Thoracic aorta (tissue), 2 donors: ENCODE measurements around the gene ABHD17C. TPM values are rescaled to one million over a fixed set of nuclear protein-coding genes. Genes with fewer than 3 reads are reported as not detected.

Experiments used
- ATAC-seq: fragments of 150-250 bp; one replicate; pipeline ENCODE4 v1.8.0; 2017; ENCODE audit warnings: low read depth; ENCODE audit not compliant: insufficient number of reproducible peaks, low FRiP score
- DNase-seq: peaks from one replicate; pipeline ENCODE4 v3.0.0-alpha.2; 2020; ENCODE audit warnings: low spot score
- H3K27ac ChIP-seq, 2 donors: fragments of 200-600 bp; sonication (generic); 1 replicate in 1 of 2; 2 replicates in 1 of 2; pipeline ENCODE4 v1.5.1; 2016; ENCODE audit warnings: mild to moderate bottlenecking in 2 of 2, moderate library complexity in 2 of 2
- H3K27me3 ChIP-seq: fragments of 200-600 bp; sonication (generic); replicated peaks from 2 replicates; pipeline ENCODE4 v1.6.0; 2016; ENCODE audit warnings: mild to moderate bottlenecking; ENCODE audit not compliant: insufficient read depth
- H3K36me3 ChIP-seq: fragments of 200-600 bp; sonication (generic); one replicate; pipeline ENCODE4 v1.5.1; 2016
- H3K4me1 ChIP-seq, 2 donors: fragments of 200-600 bp; sonication (generic); 1 replicate in 1 of 2; 2 replicates in 1 of 2; pipeline versions ENCODE4 v1.5.1 to v1.6.0; 2016; ENCODE audit warnings: low read depth in 2 of 2, mild to moderate bottlenecking in 1 of 2; ENCODE audit not compliant: control insufficient read depth in 1 of 2
- H3K4me3 ChIP-seq: fragments of 200-600 bp; sonication (generic); 2 replicates; pipeline ENCODE4 v1.5.1; 2016; ENCODE audit warnings: mild to moderate bottlenecking
- H3K9me3 ChIP-seq: fragments of 200-600 bp; sonication (generic); 2 replicates; pipeline ENCODE4 v1.5.1; 2016
- total RNA-seq, 2 donors: library from RNA; depleted of rRNA; stranded (reverse); fragments of >200 nt; gene quantifications; one replicate each; pipeline versions ENCODE4 v1.1.0 to v1.2.3, GENCODE V29; 2016
- TF ChIP-seq, protein P1 (sequence below): fragments of 200-600 bp; sonication (generic); IDR thresholded peaks from one replicate; pipeline ENCODE4 v1.5.1; 2019; ENCODE audit warnings: antibody characterized with exemption

Gene ABHD17C
- total RNA-seq, 2 donors from 2014 or later: 1.6 to 3.0 TPM

DNA sequence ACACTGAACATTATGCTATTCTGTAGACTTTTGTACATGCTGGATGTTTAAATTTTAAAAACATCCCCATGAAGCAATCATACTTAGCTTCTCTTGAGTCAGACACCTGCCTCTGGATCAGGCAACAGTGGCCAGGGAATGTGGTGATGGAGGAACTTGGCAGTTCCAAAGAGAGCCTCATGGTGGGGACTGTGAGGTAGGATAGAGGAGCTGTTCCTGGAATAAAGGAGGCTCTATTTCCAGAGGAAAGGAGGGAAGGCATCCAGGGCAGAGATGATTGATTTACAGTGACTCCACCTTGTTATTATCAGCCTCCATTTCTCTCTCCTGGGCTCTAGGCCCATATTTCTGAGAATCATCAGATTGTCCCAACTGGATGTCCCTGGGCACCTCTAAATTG lies 35.0 kb upstream of the ABHD17C start:
- DNase-seq: no peak
- Histone ChIP-seq H3K9me3 (no peaks in the 10 kb centered on the region), H3K36me3 (no peaks in the 10 kb centered on the region), H3K4me1 (no peaks in the 10 kb centered on the region), H3K4me3 (no peak overlapping the region), H3K27ac (no peak overlapping the region), H3K27me3 (no peaks in the 10 kb centered on the region)
- TF ChIP-seq, protein P1, sequence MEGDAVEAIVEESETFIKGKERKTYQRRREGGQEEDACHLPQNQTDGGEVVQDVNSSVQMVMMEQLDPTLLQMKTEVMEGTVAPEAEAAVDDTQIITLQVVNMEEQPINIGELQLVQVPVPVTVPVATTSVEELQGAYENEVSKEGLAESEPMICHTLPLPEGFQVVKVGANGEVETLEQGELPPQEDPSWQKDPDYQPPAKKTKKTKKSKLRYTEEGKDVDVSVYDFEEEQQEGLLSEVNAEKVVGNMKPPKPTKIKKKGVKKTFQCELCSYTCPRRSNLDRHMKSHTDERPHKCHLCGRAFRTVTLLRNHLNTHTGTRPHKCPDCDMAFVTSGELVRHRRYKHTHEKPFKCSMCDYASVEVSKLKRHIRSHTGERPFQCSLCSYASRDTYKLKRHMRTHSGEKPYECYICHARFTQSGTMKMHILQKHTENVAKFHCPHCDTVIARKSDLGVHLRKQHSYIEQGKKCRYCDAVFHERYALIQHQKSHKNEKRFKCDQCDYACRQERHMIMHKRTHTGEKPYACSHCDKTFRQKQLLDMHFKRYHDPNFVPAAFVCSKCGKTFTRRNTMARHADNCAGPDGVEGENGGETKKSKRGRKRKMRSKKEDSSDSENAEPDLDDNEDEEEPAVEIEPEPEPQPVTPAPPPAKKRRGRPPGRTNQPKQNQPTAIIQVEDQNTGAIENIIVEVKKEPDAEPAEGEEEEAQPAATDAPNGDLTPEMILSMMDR: peak; percentile 19
- ATAC-seq: no peak

DNA sequence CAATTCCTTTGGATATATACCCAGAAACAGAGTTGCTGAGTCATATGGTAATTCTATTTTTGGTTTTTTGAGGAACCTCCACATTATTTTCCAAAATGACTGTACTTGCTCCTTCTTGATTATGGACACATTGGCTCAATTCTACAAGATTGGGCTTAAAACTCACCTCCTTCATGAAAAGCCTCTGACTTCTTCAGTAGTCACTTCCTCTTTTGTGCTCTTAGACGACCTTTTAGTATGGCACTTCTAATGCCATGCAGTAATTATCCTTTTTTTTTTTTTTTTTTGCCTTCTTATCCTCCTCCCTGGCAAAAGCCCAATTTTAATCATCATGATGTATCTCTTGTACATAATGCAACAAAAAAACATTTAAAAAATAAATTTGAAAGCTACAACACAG lies 33.0 kb upstream of the ABHD17C start:
- H3K4me1 ChIP-seq: no peaks in the 10 kb centered on the region
- no peak overlapping the region for H3K27ac ChIP-seq
- H3K27me3 ChIP-seq: no peaks in the 10 kb centered on the region
- no peak overlapping the region for H3K4me3 ChIP-seq
- H3K9me3 ChIP-seq: no peaks in the 10 kb centered on the region
- no peak for ATAC-seq
- H3K36me3 ChIP-seq: no peaks in the 10 kb centered on the region
- TF ChIP-seq, protein P1: no peak
- DNase-seq: no peak

DNA sequence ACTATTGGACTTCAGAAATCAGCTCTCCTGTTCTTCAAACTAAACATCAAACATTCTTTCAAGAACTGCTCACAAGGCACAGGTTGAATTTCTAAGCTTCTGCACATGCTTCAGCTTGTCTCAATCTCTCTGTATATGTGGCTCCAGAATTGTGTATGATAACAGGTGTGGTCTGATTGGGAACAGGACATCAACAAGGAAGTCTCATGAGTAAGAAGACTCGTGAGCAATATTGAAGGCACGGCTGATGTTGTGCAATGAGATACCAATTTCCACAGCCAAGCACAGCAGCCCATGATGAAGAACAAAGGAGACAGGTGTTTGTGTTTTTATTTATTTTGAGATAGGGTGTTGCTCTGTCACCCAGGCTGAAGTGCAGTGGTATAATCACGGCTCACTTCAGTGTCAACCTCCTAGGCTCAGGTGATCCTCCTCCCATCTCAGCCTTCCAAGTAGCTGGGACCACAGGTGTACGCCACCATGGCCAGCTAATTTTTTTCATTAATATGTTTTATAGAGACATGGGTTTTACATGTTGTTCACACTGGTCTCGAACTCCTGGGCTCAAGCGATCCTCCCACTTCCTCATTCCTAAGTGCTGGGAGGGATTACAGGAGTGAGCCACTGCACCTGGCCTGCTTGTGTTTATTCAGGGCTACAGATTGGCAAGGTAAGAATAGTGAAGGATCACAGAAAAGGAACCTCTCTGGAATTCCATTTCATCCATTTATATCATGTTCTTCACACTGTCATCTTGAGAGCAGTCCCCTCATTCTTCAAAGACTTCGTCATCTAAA lies 32.2 kb upstream of the ABHD17C start:
- DNase-seq (no peak), ATAC-seq (no peak)
- Histone ChIP-seq H3K4me3 (no peak overlapping the region), H3K36me3 (no peaks in the 10 kb centered on the region), H3K27ac (no peak overlapping the region), H3K27me3 (no peaks in the 10 kb centered on the region), H3K4me1 (no peaks in the 10 kb centered on the region), H3K9me3 (no peaks in the 10 kb centered on the region)
- TF ChIP-seq, protein P1: no peak

DNA sequence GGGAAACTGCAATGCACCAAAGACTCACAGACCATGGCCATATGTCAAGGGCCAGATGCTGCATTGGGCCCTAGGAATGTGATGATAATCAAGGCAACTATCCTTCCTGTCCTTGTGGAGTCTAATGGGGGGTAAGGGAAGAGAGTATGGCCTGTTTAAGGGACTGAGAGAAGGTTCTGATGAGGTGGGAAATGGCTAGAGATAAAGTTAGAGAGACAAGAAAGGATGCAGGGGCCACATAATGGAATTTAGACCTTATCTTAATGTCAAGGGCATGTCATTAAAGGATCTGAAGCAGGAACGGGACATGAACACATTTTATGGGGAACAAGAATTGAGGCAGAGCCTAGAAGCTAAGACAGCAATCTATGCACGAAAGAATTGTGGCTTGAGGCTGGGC lies 30.0 kb upstream of the ABHD17C start:
- Histone ChIP-seq H3K36me3 (no peaks in the 10 kb centered on the region), H3K27ac (no peak overlapping the region), H3K4me3 (no peak overlapping the region), H3K27me3 (no peaks in the 10 kb centered on the region), H3K9me3 (no peaks in the 10 kb centered on the region), H3K4me1 (no peaks in the 10 kb centered on the region)
- TF ChIP-seq, protein P1: no peak
- ATAC-seq (no peak), DNase-seq (no peak)

DNA sequence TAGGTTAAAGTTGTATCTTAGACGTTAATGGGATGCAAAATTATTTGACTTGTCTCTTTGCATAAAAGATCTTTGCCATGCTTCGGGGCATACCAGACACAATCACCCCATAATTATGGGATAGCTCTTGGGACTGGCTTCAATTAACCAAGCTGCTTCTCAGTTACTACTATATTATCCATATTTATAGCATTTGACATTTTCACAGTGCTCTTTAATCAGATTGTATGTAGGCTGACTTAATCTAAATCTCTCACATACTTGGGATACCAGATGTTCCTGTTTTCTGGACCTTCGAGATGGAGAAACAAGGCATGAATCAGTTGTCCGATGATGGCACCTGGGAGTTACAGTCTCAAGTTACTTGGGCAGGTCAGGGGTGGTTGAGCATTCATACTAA lies 27.2 kb upstream of the ABHD17C start:
- no peaks in the 10 kb centered on the region for H3K27me3 ChIP-seq
- ATAC-seq (no peak), DNase-seq (no peak)
- no peak overlapping the region for H3K27ac ChIP-seq
- no peaks in the 10 kb centered on the region for H3K9me3 ChIP-seq
- no peaks in the 10 kb centered on the region for H3K36me3 ChIP-seq
- TF ChIP-seq, protein P1: no peak
- H3K4me3 ChIP-seq: no peak overlapping the region
- no peaks in the 10 kb centered on the region for H3K4me1 ChIP-seq
